Keratinocyte (primary cell): ENCODE data around the gene TRAF3. TPM values are rescaled to one million over a fixed set of nuclear protein-coding genes. Genes with fewer than 3 reads are reported as not detected.

Source experiments
- DNase-seq: peaks from one replicate; pipeline ENCODE4 v3.0.0-alpha.2; 2011; ENCODE audit warnings: low read depth, missing footprints, low spot score
- FAIRE-seq: peaks from 2 replicates; lab custom pipeline; 2011; peaks lifted over from hg19 to GRCh38; lab: Jason Lieb, UNC
- H2AFZ ChIP-seq: 2 replicates; pipeline ENCODE4 v1.6.0; 2012; ENCODE audit warnings: low read length, control low read depth, inconsistent platforms; ENCODE audit not compliant: control insufficient read depth
- H3K27ac ChIP-seq: 2 replicates; pipeline ENCODE4 v1.5.1; 2011; ENCODE audit warnings: low read length; ENCODE audit not compliant: control insufficient read depth, insufficient read depth
- H3K27me3 ChIP-seq: 3 replicates; pipeline ENCODE4 v1.6.0; 2011; ENCODE audit warnings: low read length; ENCODE audit not compliant: control insufficient read depth, insufficient read depth; ENCODE audit errors: extremely low read depth
- H3K36me3 ChIP-seq, 2 experiments: 2 replicates in 1 of 2; 3 replicates in 1 of 2; pipeline ENCODE4 v1.5.1; 2011; ENCODE audit warnings: low read length in 2 of 2, mild to moderate bottlenecking in 1 of 2; ENCODE audit not compliant: control insufficient read depth in 2 of 2, insufficient read depth in 2 of 2; ENCODE audit errors: extremely low read depth in 1 of 2
- H3K4me1 ChIP-seq: 3 replicates; pipeline ENCODE4 v1.5.1; 2011; ENCODE audit warnings: low read length; ENCODE audit not compliant: control insufficient read depth, insufficient read depth; ENCODE audit errors: extremely low read depth
- H3K4me2 ChIP-seq: 3 replicates; pipeline ENCODE4 v1.6.0; 2011; ENCODE audit warnings: low read depth, low read length; ENCODE audit not compliant: control insufficient read depth, insufficient read depth; ENCODE audit errors: extremely low read depth
- H3K4me3 ChIP-seq, 3 experiments: fragments of 200-600 bp in 1 of 3; sonication (generic) in 1 of 3; 2 replicates in 2 of 3; 3 replicates in 1 of 3; pipeline ENCODE4 v1.5.1; 2011 to 2016; ENCODE audit warnings: low read length in 3 of 3, mild to moderate bottlenecking in 3 of 3, control low read depth in 2 of 3, inconsistent platforms in 1 of 3, low read depth in 1 of 3, mixed read lengths in 1 of 3, mixed run types in 1 of 3, moderate library complexity in 1 of 3; ENCODE audit not compliant: control insufficient read depth in 2 of 3, insufficient read depth in 2 of 3; ENCODE audit errors: extremely low read depth in 1 of 3
- H3K79me2 ChIP-seq: 2 replicates; pipeline ENCODE4 v1.6.0; 2012; ENCODE audit warnings: low read length; ENCODE audit not compliant: control insufficient read depth, insufficient read depth
- H3K9ac ChIP-seq: 3 replicates; pipeline ENCODE4 v1.6.0; 2011; ENCODE audit warnings: low read length; ENCODE audit not compliant: control insufficient read depth, insufficient read depth; ENCODE audit errors: extremely low read depth
- H3K9me1 ChIP-seq: 3 replicates; pipeline ENCODE4 v1.6.0; 2011; ENCODE audit warnings: low read length; ENCODE audit not compliant: control insufficient read depth, insufficient read depth; ENCODE audit errors: extremely low read depth
- H3K9me3 ChIP-seq: 2 replicates; pipeline ENCODE4 v1.5.1; 2012; ENCODE audit warnings: low read depth, low read length; ENCODE audit not compliant: control insufficient read depth
- H4K20me1 ChIP-seq: 3 replicates; pipeline ENCODE4 v1.6.0; 2011; ENCODE audit warnings: low read length; ENCODE audit not compliant: control insufficient read depth, insufficient read depth; ENCODE audit errors: extremely low read depth
- CTCF ChIP-seq, 3 experiments: IDR thresholded peaks in 1 of 3; conservative IDR thresholded peaks in 1 of 3; optimal IDR thresholded peaks in 1 of 3; 2 replicates in 2 of 3; 3 replicates in 1 of 3; pipeline versions ENCODE3 to v1.5.1; 2011; ENCODE audit warnings: low read length in 3 of 3, mild to moderate bottlenecking in 3 of 3, moderate library complexity in 2 of 3, control low read depth in 1 of 3, inconsistent platforms in 1 of 3; ENCODE audit not compliant: insufficient read depth in 2 of 3; ENCODE audit errors: extremely low read depth in 1 of 3
- EZH2 ChIP-seq: IDR thresholded peaks from one replicate; pipeline ENCODE4 v1.6.1; 2012; ENCODE audit warnings: inconsistent platforms, mild to moderate bottlenecking, low read length, moderate library complexity
- dilution Hi-C: fragments of 300-500 bp; cut with MboI; formaldehyde crosslinking; loops from one replicate; pipeline ENCODE4 v1.7.0; 2020; ENCODE audit warnings: low sequenced_read_pairs; ENCODE audit not compliant: extremely low pct_ligation_motif_present
- polyA plus RNA-seq, 5 experiments: library from polyadenylated mRNA; depleted of rRNA in 3 of 5; stranded (reverse) in 3 of 5; stranded (forward) in 1 of 5; unstranded in 1 of 5; fragments of >200 nt; gene quantifications; 1 replicate in 1 of 5; 2 replicates in 3 of 5; 3 replicates in 1 of 5; pipeline versions ENCODE4 v1.2.1 to v1.2.3, GENCODE V29; 2011 to 2012; ENCODE audit warnings: missing spikeins in 2 of 5, low read depth in 1 of 5, low replicate concordance in 1 of 5

The TRAF3 gene
- polyA plus RNA-seq, 1 donor (not counting 4 experiments of a cell fraction or from before 2014, with no cell fraction given): 12.5 TPM

- H3K79me2 ChIP-seq: no peaks in the 10 kb centered on the region
- H3K9me3 ChIP-seq: no peaks in the 10 kb centered on the region
- no peak overlapping the region for H3K4me2 ChIP-seq
- FAIRE-seq (no peak), DNase-seq (no peak)
- dilution Hi-C loops: no loop called here
- H4K20me1 ChIP-seq: no peaks in the 10 kb centered on the region
- no peak overlapping the region for H3K27ac ChIP-seq
- TF ChIP-seq EZH2 (no peak), CTCF (optimal IDR thresholded peaks at IDR 0.05 in 1 of 3, IDR thresholded peaks at IDR 0.05 in 1 of 3, conservative IDR thresholded peaks at IDR 0.05 in 1 of 3; ENCODE audit: extremely low read depth in 1 of 3, insufficient read depth in 2 of 3, low read length in 3 of 3) (no peak)
- H3K9me1 ChIP-seq: no peaks in the 10 kb centered on the region
- H3K4me1 ChIP-seq: no peaks in the 10 kb centered on the region
- H3K9ac ChIP-seq: no peak overlapping the region
- peaks cover 0 to 11% of the 10 kb centered on the region in 2 experiments for H3K36me3 ChIP-seq
- H3K4me3 ChIP-seq: no peak overlapping the region
- no peaks in the 10 kb centered on the region for H3K27me3 ChIP-seq
- no peak overlapping the region for H2AFZ ChIP-seq
These were observed 24.9 kb upstream of the TRAF3 start for GRCh38 chr14:102752239-102752847.

GRCh38 chr14:102754370-102755262, 22.6 kb upstream of the TRAF3 start:
- Histone ChIP-seq H3K4me3 (no peak overlapping the region), H3K9ac (no peak overlapping the region), H3K27me3 (no peaks in the 10 kb centered on the region), H3K9me1 (no peaks in the 10 kb centered on the region), H4K20me1 (no peaks in the 10 kb centered on the region), H3K4me2 (no peak overlapping the region), H2AFZ (no peak overlapping the region), H3K79me2 (no peaks in the 10 kb centered on the region), H3K36me3 (peaks cover 0 to 3% of the 10 kb centered on the region in 2 experiments), H3K27ac (no peak overlapping the region), H3K4me1 (no peaks in the 10 kb centered on the region), H3K9me3 (no peaks in the 10 kb centered on the region)
- dilution Hi-C loops: no loop called here
- DNase-seq: no peak
- no peak for FAIRE-seq
- TF ChIP-seq CTCF (optimal IDR thresholded peaks at IDR 0.05 in 1 of 3, IDR thresholded peaks at IDR 0.05 in 1 of 3, conservative IDR thresholded peaks at IDR 0.05 in 1 of 3; ENCODE audit: extremely low read depth in 1 of 3, insufficient read depth in 2 of 3, low read length in 3 of 3): no peak
- no peak for TF ChIP-seq EZH2
